SJSA1 (cell line): ENCODE data around the gene CTAGE8. TPM values are rescaled to one million over a fixed set of nuclear protein-coding genes. Genes with fewer than 3 reads are reported as not detected.
"Not testable (repeated sequence)": the region's sequence is repeated elsewhere in the genome, so short reads cannot be mapped to it uniquely, and the experiment has no call there.

ENCODE experiments used
- DNase-seq, 2 experiments: peaks; one replicate each; pipeline ENCODE4 v3.0.0-alpha.2; 2015 to 2020; ENCODE audit warnings: low spot score in 2 of 2, low read depth in 1 of 2
- H3K27ac ChIP-seq: fragments of 250-450 bp; sonication (Bioruptor Pico); 2 replicates; pipeline ENCODE4 v1.5.1; 2020; ENCODE audit warnings: mild to moderate bottlenecking, moderate library complexity
- H3K27me3 ChIP-seq: fragments of 250-450 bp; sonication (Bioruptor Pico); replicated peaks from 2 replicates; pipeline ENCODE4 v1.5.1; 2020; ENCODE audit warnings: mild to moderate bottlenecking, moderate library complexity
- H3K36me3 ChIP-seq: fragments of 250-450 bp; sonication (Bioruptor Pico); 2 replicates; pipeline ENCODE4 v1.5.1; 2020; ENCODE audit warnings: mild to moderate bottlenecking
- H3K4me1 ChIP-seq: fragments of 250-450 bp; sonication (Bioruptor Pico); replicated peaks from 2 replicates; pipeline ENCODE4 v1.6.1; 2021; ENCODE audit warnings: mild to moderate bottlenecking
- H3K4me3 ChIP-seq: fragments of 250-450 bp; sonication (Bioruptor Pico); 2 replicates; pipeline ENCODE4 v1.5.1; 2020; ENCODE audit warnings: mild to moderate bottlenecking
- H3K9me3 ChIP-seq: fragments of 250-450 bp; sonication (Bioruptor Pico); replicated peaks from 2 replicates; pipeline ENCODE4 v1.5.1; 2020; ENCODE audit warnings: mild to moderate bottlenecking
- total RNA-seq: library from RNA; depleted of rRNA; stranded (reverse); fragments of >200 nt; shearing (Covaris generic); gene quantifications from 2 replicates; pipeline ENCODE4 v1.2.3, GENCODE V29; 2014; rRNA removed

CTAGE8 gene
- total RNA-seq = not detected in 2 replicates

DNA sequence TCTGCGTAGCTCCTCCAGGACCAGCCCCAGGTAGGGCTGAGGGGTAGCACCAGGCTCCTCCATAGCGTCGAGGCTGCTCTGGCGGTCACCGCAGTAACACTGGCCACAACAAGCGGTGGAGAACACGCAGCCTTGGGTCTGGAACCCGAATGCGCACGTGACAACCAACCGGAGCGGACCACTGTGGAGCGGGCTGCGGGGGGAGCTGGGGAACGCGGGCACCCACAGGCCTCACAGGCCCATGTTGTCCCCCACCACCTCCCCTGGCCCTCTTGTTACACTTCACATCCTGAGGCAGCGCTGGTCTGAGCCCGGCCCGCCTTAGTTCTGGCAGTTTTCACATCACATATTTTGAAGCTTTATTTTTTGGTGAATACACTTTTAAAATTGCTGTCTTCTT lies at the start of gene CTAGE8:
Gene CTAGE8 (minus strand): TSS at position 101 of the 400 bp plus-strand sequence. CDS start 38 bp downstream, at position 63.
- not testable (repeated sequence) for H3K27ac ChIP-seq, H3K4me1 ChIP-seq, H3K9me3 ChIP-seq, H3K4me3 ChIP-seq, H3K27me3 ChIP-seq, DNase-seq, H3K36me3 ChIP-seq

GRCh38 chr7:144317537-144317936 lies 48.4 kb upstream of the CTAGE8 start:
- not testable (repeated sequence) for H3K4me3 ChIP-seq, H3K9me3 ChIP-seq, H3K27ac ChIP-seq, DNase-seq, H3K27me3 ChIP-seq, H3K4me1 ChIP-seq, H3K36me3 ChIP-seq

GRCh38 chr7:144311872-144312469 lies 42.9 kb upstream of the CTAGE8 start, which contains the start of gene OR2A1:
TSS of gene OR2A1 (plus strand) at chr7:144312419. CDS start at chr7:144318125, 5,706 bp downstream.
- H3K4me3 ChIP-seq, H3K27me3 ChIP-seq, H3K4me1 ChIP-seq, DNase-seq, H3K9me3 ChIP-seq, H3K36me3 ChIP-seq, H3K27ac ChIP-seq: not testable (repeated sequence)

DNA sequence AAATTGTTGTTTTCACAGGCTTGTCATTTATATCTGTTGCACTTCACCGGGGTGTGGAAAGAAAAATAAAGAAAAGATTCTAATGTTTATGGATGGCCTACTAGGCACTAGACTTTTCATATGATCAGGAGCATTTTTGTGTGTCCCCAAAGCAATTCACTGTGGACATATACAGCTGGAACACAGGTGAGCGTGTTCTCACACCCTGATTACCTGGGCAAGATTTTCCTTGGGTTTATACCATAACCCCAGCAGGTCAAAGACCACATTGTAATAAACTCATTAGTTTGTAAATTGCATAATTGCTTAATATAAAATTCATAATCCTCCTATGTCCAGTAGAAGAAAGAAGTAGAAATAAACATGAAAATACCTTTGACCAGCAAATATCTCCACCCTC lies 42.1 kb upstream of the CTAGE8 start:
- not testable (repeated sequence) for H3K27me3 ChIP-seq, H3K36me3 ChIP-seq, H3K9me3 ChIP-seq, DNase-seq, H3K27ac ChIP-seq, H3K4me1 ChIP-seq, H3K4me3 ChIP-seq

DNA sequence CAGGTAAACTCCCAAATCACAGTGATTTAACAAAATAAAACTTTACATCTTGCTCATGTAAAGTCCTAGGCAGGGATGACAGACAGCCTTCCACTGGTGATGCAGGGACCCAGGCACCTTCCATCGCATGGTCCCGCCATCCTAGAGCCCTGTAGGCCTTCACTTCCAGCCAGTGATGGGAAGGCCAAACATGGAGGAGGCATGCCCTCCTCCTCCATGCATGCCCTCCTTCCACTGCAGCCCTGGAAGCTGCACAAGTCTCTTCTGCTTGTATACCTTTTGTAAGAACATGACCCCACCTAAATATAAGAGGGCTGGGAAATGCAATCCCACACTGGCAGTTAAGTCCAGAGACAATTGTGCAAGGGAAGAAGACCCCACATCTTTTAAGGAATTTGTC lies 40.6 kb upstream of the CTAGE8 start:
- H3K9me3 ChIP-seq, H3K27me3 ChIP-seq, H3K4me3 ChIP-seq, H3K27ac ChIP-seq, H3K36me3 ChIP-seq, H3K4me1 ChIP-seq, DNase-seq: not testable (repeated sequence)

GRCh38 chr7:144305156-144305555 lies 36.1 kb upstream of the CTAGE8 start:
- not testable (repeated sequence) for H3K4me3 ChIP-seq, H3K27ac ChIP-seq, H3K27me3 ChIP-seq, H3K9me3 ChIP-seq, DNase-seq, H3K4me1 ChIP-seq, H3K36me3 ChIP-seq

DNA sequence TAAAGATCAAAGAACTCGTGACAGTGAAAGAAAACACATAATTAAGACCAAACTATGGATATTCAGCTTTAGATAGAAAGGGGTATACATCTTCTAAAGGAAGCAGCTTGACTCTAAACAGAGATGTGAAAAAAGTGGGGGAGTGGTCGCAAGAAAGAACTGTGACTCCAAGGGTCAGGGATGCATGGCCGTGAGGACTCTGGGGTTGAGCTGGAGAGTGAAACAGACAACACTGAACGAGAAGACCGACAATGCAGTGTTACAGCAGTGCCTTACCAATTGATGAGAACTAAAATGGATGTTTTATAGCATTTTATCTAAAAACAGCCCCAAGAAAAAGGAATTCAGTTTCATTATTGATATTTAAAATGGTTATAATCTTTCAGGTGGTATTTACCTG lies 34.5 kb upstream of the CTAGE8 start:
- not testable (repeated sequence) for DNase-seq, H3K4me3 ChIP-seq, H3K27me3 ChIP-seq, H3K9me3 ChIP-seq, H3K4me1 ChIP-seq, H3K27ac ChIP-seq, H3K36me3 ChIP-seq

- not testable (repeated sequence) for H3K36me3 ChIP-seq, DNase-seq
These were observed 33.7 kb upstream of the CTAGE8 start for GRCh38 chr7:144302578-144303303.

DNA sequence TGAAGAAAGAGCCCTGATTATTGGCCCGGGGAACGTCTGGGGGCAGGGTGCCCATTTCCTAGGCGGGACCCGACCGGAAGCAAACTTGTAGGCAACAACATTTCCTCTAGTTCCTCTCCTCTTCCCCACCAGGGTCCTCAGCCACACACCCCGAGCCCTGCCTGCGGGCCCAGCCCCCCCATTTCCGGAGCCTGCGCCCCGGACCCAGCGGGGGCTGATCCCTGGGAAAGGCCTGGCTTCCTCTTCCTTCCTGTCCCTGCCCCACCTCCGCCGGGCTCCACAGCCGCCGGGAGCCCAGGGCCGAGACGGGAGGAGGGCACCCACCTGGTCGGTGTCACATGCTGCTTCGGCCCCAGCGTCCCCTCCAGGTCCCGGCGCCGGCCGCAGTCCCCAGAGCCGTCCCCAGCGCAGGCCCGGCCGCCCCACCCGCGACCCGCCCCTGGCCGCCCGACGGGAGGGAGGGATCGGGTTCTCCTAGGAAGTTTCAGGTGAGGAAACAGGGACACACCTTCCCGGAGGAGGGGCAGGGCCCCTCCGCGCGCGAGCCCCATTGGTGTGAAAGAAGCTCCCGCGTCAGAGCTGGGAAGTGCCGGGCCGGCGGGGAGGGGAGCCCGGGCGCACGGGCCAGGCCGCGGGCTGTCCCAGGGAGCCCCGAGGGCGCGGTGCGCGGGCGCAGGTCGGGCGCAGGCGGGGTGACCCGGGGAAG lies 24.9 kb upstream of the CTAGE8 start:
- H3K9me3 ChIP-seq, H3K4me3 ChIP-seq, H3K27ac ChIP-seq, DNase-seq, H3K4me1 ChIP-seq, H3K27me3 ChIP-seq, H3K36me3 ChIP-seq: not testable (repeated sequence)

More at GRCh38 chr7:144302578-144303303, 33.7 kb upstream of the CTAGE8 start:
- H3K4me1 ChIP-seq, H3K27ac ChIP-seq, H3K4me3 ChIP-seq, H3K9me3 ChIP-seq, H3K27me3 ChIP-seq: not testable (repeated sequence)

GRCh38 chr7:144292384-144293161 lies 23.5 kb upstream of the CTAGE8 start:
- DNase-seq, H3K4me1 ChIP-seq, H3K27me3 ChIP-seq, H3K9me3 ChIP-seq, H3K36me3 ChIP-seq, H3K27ac ChIP-seq, H3K4me3 ChIP-seq: not testable (repeated sequence)

GRCh38 chr7:144291607-144292006 lies 22.5 kb upstream of the CTAGE8 start:
- H3K27me3 ChIP-seq, H3K27ac ChIP-seq, H3K9me3 ChIP-seq, DNase-seq, H3K36me3 ChIP-seq, H3K4me1 ChIP-seq, H3K4me3 ChIP-seq: not testable (repeated sequence)

GRCh38 chr7:144287171-144287784 lies 18.2 kb upstream of the CTAGE8 start:
- not testable (repeated sequence) for H3K36me3 ChIP-seq, H3K4me1 ChIP-seq, H3K4me3 ChIP-seq, H3K27ac ChIP-seq, DNase-seq, H3K27me3 ChIP-seq, H3K9me3 ChIP-seq

- H3K36me3 ChIP-seq, H3K27me3 ChIP-seq, H3K4me3 ChIP-seq, H3K4me1 ChIP-seq, H3K9me3 ChIP-seq, DNase-seq, H3K27ac ChIP-seq: not testable (repeated sequence)
These were observed 14.6 kb upstream of the CTAGE8 start for GRCh38 chr7:144283716-144284115.
